ENCODE data around the gene FHOD3. TPM values are rescaled to one million over a fixed set of nuclear protein-coding genes. Genes with fewer than 3 reads are reported as not detected.
A peak's percentile ranks its signal among the peaks of the same experiment; 100 is the strongest.

The FHOD3 gene
- total RNA-seq, 2 donors from 2014 or later, result 2.8 to 3.1 TPM

- 78 to 90% methylated on average over 8 to 9 of the region's 9 CpGs for WGBS, 2 experiments (ENCODE audit: insufficient coverage in 1 of 2, insufficient read length in 1 of 2)
These were observed 212.2 kb downstream of the FHOD3 start for GRCh38 chr18:36509646-36510197.

GRCh38 chr18:36511791-36512352, 214.4 kb downstream of the FHOD3 start:
- H3K27me3 ChIP-seq (ENCODE audit: control insufficient read depth, insufficient read depth, low read length, poor library complexity, severe bottlenecking), result no peaks in the 10 kb centered on the region
- no peaks in the 10 kb centered on the region for H3K27me3 Mint-ChIP-seq (ENCODE audit: insufficient read depth)
- no peak overlapping the region for H3K27ac ChIP-seq (ENCODE audit: low read depth, low read length)
- peak; percentile 55 for DNase-seq
- H3K36me3 Mint-ChIP-seq (ENCODE audit: low read depth), result no peaks in the 10 kb centered on the region
- H3K4me3 ChIP-seq (ENCODE audit: low read length), result peak overlapping the region; percentile 12
- 85 to 90% methylated on average over 5 of the region's 5 CpGs for WGBS, 2 experiments (ENCODE audit: insufficient coverage in 1 of 2, insufficient read length in 1 of 2)
- no peaks in the 10 kb centered on the region for H3K36me3 ChIP-seq (ENCODE audit: control insufficient read depth, insufficient read depth, low read length)
- H3K9me3 Mint-ChIP-seq, result no peaks in the 10 kb centered on the region
- no peak overlapping the region for H3K9ac ChIP-seq (ENCODE audit: extremely low read depth, low read length, poor library complexity, severe bottlenecking)
- no peaks in the 10 kb centered on the region for H3K9me3 ChIP-seq (ENCODE audit: control insufficient read depth, low read length)
- H3K27ac Mint-ChIP-seq, result no peak overlapping the region
- peaks cover 35% of the 10 kb centered on the region for H3K4me1 Mint-ChIP-seq
- H3K4me1 ChIP-seq (ENCODE audit: control insufficient read depth, insufficient read depth, low read length), result peaks cover 13% of the 10 kb centered on the region
- H3K4me3 Mint-ChIP-seq, result no peak overlapping the region
- TF ChIP-seq CTCF (conservative IDR thresholded peaks at IDR 0.05), result no peak

More at GRCh38 chr18:36509646-36510197, 212.2 kb downstream of the FHOD3 start:
- H3K9me3 Mint-ChIP-seq, result no peaks in the 10 kb centered on the region
- Histone ChIP-seq H3K4me3 (ENCODE audit: low read length) (no peak overlapping the region), H3K27me3 (ENCODE audit: control insufficient read depth, insufficient read depth, low read length, poor library complexity, severe bottlenecking) (no peaks in the 10 kb centered on the region), H3K9ac (ENCODE audit: extremely low read depth, low read length, poor library complexity, severe bottlenecking) (no peak overlapping the region), H3K36me3 (ENCODE audit: control insufficient read depth, insufficient read depth, low read length) (no peaks in the 10 kb centered on the region), H3K9me3 (ENCODE audit: control insufficient read depth, low read length) (no peaks in the 10 kb centered on the region), H3K27ac (ENCODE audit: low read depth, low read length) (no peak overlapping the region), H3K4me1 (ENCODE audit: control insufficient read depth, insufficient read depth, low read length) (peaks cover 13% of the 10 kb centered on the region)
- TF ChIP-seq CTCF (conservative IDR thresholded peaks at IDR 0.05), result no peak
- H3K4me1 Mint-ChIP-seq, result peaks cover 30% of the 10 kb centered on the region
- no peaks in the 10 kb centered on the region for H3K27me3 Mint-ChIP-seq (ENCODE audit: insufficient read depth)
- DNase-seq, result peak; percentile 11
- H3K4me3 Mint-ChIP-seq, result no peak overlapping the region
- no peaks in the 10 kb centered on the region for H3K36me3 Mint-ChIP-seq (ENCODE audit: low read depth)
- H3K27ac Mint-ChIP-seq, result no peak overlapping the region

GRCh38 chr18:36513556-36513955, 216.0 kb downstream of the FHOD3 start:
- TF ChIP-seq CTCF (conservative IDR thresholded peaks at IDR 0.05), result no peak
- Histone ChIP-seq H3K27ac (ENCODE audit: low read depth, low read length) (no peak overlapping the region), H3K4me3 (ENCODE audit: low read length) (no peak overlapping the region), H3K9ac (ENCODE audit: extremely low read depth, low read length, poor library complexity, severe bottlenecking) (no peak overlapping the region), H3K27me3 (ENCODE audit: control insufficient read depth, insufficient read depth, low read length, poor library complexity, severe bottlenecking) (no peaks in the 10 kb centered on the region), H3K9me3 (ENCODE audit: control insufficient read depth, low read length) (no peaks in the 10 kb centered on the region), H3K36me3 (ENCODE audit: control insufficient read depth, insufficient read depth, low read length) (no peaks in the 10 kb centered on the region), H3K4me1 (ENCODE audit: control insufficient read depth, insufficient read depth, low read length) (peaks cover 13% of the 10 kb centered on the region)
- WGBS, 2 experiments (ENCODE audit: insufficient coverage in 1 of 2, insufficient read length in 1 of 2), result 78 to 82% methylated on average over 3 to 5 of the region's 5 CpGs
- Mint-ChIP-seq H3K4me1 (peaks cover 27% of the 10 kb centered on the region), H3K27me3 (ENCODE audit: insufficient read depth) (no peaks in the 10 kb centered on the region), H3K27ac (no peak overlapping the region), H3K4me3 (no peak overlapping the region), H3K9me3 (no peaks in the 10 kb centered on the region), H3K36me3 (ENCODE audit: low read depth) (no peaks in the 10 kb centered on the region)
- DNase-seq, result peak; percentile 19
